HG02870 (cell line): ENCODE measurements around the gene SLC25A21.
A peak's percentile ranks its signal among the peaks of the same experiment; 100 is the strongest.

ENCODE experiments used
- ATAC-seq: cut with Tn5 transposase; IDR thresholded peaks from one replicate; pipeline ENCODE4 v1.9.1; 2021; ENCODE audit warnings: mild to moderate bottlenecking, moderate library complexity; ENCODE audit not compliant: unreplicated experiment

SLC25A21 gene

DNA sequence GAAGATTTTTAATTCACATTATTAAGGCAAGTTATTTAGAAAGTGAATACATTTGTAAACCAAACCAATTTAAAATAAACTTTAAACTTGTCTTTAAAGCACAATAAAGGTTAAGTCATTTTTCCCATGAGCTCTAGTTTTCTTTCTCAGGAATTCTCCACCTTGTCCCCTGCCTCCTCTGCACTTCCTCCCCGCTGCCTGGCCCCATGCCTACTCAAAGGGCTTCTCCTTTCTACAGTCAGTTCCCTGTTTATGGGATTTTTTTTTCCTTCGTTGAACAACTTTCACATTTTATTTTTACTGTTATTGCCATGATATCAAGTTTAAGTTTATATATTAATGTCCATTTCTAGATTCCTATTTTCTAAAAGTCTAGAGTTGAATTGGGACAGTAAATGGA is 223.0 kb downstream of the SLC25A21 start:
- ATAC-seq = no peak

DNA sequence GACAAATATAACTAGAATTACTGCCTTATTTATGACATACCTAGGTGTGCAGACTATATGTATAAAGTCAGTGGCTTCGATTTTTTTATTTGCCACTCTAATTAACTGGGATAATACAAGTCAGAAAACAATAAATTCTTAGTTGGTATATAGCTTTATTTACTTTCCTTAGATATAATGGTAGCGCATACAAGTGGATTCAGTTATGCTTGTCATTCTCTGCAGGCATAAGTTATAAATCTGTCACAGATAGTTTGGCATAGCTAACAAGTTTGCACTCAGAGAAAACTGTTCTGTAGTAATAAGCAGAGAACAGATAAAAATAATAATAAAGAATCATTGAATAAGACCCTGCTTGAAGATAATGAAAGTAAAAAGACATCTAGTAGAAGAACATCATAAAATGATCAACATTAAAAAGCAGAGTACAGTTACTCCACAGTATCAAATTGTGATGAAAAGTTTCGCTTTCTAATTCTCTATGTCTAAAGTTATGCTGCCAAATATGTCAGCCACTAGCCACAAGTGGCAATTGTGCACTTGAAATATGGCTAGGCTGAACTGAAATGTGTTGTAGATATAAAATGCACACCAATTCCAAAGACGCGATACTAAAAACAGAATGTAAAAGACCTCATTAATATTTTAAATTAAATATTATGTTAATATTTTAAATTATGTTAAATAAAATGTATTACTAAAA is 224.1 kb downstream of the SLC25A21 start:
- no peak for ATAC-seq

DNA sequence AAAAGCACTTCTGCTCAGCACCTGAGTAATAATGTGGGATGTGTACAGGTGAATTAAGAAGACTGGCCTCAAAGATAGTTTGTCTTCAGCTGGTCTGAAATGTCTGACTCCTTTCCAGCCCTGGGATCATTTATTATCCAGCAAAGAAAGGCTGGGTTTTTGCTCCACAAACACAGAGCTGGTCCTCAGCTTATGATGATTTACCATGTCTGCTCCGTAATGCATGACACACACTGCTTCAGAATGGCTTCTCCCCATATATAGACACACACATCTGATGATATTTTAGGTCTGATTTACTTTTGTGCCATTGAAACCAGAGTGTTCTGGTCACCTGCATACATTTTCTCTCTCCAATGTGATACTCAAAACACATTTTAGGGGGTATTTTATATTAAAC is 225.0 kb downstream of the SLC25A21 start:
- no peak for ATAC-seq

DNA sequence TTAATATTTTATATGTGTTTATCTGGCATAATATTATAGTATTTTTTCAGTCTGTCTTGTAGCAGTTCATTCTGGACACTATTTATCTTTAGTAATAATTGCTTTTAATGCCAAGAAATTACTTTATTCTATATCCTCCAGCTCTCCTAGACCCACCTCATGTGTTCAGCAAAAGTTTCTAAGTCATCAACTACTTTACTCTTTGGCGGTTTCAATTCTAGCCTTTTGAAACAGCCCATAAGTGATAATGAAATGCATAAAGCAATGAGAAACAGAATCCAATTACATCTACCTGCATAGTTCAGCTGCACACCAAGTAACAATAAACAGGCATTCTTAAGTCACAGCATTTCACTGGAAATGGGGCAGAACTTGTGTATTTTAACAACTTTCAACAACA is 225.5 kb downstream of the SLC25A21 start:
- ATAC-seq = no peak

DNA sequence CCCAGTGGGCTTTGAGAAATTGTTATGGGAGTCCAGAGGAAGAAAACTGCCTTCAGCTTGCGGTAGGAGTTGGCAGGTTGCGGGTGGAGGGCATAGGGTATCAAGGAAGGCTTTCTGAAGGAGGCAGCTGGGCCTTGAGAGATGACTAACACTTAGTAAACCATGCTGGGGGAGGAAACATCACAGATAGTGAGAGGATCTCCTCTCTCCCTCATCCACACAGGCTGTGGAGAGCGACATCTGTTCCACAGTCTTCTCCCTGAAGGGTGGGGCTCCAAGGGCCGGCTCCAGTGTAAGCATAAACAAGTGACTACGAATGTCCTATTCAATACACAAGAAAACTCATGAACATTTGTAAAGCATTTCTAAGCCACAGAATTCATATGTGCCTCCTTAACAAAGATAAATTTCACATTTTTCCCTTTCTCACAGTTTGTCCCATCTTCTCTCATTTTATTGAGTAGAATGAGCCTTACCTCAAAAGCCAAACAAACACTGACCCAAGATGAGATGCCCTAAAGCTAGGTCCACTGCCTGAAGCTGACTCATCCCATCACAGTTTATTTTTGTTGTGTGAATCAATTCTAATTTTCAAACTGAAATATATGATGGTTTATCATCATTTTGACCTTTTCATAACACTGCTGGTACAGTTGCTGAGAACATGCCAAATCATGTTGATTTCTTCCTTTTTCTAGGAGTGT is 227.9 kb downstream of the SLC25A21 start:
- no peak for ATAC-seq

DNA sequence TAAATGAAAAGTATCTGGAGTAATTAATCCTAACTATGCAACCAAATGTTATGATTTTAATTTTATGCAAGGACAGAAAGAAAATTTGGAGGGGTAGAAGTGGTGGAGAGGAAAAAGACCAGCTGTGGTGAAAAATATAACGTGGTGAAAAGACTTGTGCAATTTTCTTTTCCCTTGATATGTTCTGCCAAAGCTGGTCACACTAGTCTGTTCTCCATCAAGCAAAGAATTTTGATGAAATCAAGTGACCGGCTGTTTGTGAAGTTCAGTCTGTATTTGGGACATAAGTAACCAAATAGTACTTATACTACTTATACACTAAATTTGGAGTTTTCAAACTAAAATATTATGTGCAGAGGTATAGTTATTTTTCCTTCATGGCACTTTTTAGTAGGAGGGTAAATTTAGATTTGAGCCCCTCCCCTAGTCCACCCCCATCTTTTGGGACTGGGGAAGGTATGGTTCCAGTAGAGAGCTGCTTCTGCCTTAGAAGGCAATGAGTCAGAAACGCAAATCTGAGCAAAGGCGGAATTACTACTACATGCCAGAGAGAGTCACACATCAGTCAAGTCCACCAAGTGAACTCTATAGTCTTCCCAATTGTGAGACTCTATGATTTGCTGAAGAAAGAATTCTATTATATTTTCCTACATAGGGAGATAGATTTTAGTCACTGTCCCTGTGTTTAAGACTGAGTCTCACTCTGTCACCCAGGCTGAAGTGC is 229.7 kb downstream of the SLC25A21 start:
- ATAC-seq = no peak

DNA sequence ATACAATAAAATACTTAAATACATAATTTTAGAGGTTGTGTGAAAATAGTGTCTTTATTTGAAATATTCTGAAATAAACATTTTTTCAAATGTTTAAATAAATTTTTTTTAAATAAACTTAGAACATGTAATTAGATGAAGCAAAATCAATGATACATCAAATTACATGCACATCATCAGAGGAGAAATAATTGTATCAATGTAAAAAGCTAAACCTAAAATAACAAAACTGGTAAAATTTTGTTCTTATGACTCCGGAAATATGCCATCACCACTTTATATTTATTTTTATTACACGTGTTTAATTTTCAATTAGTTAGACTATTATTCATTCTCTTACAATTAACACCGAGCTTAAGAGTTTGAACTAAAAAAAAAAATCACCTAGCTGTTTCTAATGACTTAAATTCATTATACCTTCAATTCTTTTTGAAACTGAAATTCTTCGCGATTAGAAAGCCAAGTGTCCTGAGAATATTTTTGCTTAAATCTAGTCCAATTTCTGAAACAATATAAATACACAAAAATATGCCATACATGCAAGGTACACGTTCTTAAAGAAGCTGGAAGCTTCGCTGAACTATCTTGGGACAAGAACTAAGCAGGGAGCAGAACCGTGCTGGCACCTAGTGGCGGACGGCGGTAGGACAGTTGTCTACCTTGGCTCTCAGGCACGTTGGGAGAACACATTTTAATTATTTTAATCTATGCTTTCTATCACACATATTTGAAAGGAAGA is 230.5 kb downstream of the SLC25A21 start:
- peak; percentile 98 for ATAC-seq

DNA sequence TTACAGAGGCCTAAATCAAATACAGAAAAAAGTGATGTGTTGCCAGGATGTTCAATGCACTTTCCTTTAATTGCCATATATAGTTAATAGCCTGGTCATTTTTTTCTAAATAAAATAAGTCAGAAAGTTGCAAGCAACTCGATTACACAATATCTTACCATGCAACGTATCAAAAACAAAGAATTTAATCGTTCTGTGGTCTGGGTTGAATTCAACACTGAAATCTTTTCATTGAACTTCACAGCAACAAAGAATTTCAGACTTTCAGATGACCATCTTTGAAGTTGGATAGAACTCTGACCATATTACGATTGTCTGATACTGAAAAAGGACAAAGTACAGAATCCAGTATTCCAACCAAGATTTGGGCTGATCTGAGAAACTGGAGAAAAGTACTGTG is 231.9 kb downstream of the SLC25A21 start:
- ATAC-seq = no peak

GRCh38 chr14:36939265-36939664 is 233.1 kb downstream of the SLC25A21 start:
- no peak for ATAC-seq

GRCh38 chr14:36938678-36939077 is 233.7 kb downstream of the SLC25A21 start:
- ATAC-seq = no peak

GRCh38 chr14:36935976-36936678 is 236.3 kb downstream of the SLC25A21 start:
- ATAC-seq = no peak

DNA sequence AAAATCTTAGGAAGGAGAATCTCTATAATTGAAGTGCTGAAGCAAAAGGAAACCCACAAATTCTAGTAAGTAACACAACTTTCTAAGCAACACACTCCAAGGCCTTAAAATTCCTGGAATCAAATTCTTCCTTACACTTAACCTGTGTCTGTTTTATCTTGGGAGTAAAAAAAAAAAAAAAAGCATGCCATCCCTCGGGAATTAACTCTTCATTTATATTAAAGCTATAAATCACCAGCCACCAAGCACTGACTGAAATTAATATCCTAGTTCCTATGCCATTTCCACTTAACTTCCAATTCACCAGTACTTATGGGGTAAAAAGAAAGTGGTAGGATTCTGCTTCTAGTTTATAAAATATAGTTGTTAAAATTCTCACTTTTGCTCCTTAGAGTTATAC is 238.1 kb downstream of the SLC25A21 start:
- no peak for ATAC-seq

GRCh38 chr14:36931791-36932190 is 240.6 kb downstream of the SLC25A21 start:
- ATAC-seq = no peak

DNA sequence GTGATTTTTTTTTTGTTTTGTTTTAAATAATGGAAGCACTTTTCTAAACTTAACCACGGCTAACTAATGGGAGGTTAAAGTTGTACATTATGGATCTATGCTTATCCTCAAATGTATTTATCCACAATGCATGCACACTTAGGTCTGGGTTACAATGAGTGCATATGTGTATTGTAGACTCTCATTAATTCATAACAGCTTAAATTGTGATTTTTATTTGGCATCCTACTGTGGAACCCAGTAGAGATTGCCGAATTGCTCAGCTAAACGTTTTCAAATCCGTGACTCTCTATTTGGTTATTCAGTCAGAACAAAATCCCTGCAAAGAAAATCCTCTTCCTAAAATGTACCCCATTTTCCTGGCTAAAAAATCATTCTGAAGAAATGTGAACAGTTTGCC is 244.0 kb downstream of the SLC25A21 start:
- ATAC-seq = no peak

DNA sequence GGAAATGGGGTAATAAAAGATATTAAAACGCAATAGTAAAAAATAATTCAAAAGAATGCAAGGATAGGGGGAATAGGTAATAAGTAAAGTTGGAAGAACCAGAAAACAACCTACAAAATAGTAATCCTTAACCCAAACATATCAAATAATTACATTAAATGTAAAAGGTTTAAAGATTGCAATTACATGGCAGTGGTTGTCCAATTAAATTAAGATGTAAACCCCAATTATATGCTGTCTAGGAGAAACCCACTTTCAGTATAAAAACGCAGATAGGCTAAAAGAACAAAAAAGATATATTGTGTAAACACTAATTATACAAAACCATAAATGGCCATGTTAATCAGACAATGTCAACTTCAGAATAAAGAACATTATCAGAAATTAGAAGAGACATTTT is 247.3 kb downstream of the SLC25A21 start:
- no peak for ATAC-seq

- ATAC-seq = no peak
Observed at GRCh38 chr14:36916668-36917067, 255.7 kb downstream of the SLC25A21 start.

DNA sequence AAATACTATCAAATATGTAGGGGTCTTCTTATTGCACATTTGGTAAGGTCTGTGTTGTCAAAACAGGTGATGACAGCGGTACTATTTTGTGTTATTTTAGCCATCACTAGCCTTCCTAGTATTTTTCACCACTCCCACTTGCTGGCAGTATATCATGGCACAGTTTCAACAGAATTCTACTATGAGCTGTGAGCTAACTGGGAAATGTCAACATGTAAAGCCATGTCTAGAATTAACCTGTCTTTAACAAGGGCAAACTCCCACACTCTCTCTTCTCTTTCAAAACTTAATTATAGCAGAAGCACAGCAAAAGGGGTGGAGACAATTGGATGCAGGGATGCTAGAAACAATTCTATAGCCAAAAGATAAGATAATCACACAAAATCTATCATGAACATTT is 257.3 kb downstream of the SLC25A21 start:
- ATAC-seq = no peak

DNA sequence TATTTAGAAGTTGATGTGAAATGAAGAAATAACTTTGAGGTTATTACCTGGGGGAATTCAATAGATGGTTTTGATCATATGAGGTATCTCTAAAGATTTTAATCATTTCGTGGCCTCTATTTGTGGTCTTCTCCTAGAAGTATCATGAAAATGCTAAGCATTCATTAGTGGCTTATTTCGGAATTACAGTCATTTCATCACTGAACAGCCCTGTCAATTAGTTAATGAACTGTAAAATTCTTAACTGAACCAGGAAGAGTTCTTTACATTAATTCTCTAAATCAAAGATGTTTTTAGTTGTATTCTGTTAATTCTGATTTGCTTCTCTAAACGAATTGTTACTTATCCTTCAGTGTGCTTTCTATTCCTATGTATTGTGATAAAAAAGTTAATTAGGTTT is 261.8 kb downstream of the SLC25A21 start:
- ATAC-seq = no peak

GRCh38 chr14:36905272-36905888 is 267.0 kb downstream of the SLC25A21 start:
- ATAC-seq = no peak

GRCh38 chr14:36901861-36902260 is 270.5 kb downstream of the SLC25A21 start:
- no peak for ATAC-seq
